H9 (cell line): ENCODE data around the gene GRID1. TPM values are rescaled to one million over a fixed set of nuclear protein-coding genes. Genes with fewer than 3 reads are reported as not detected.

Experiments used
- DNase-seq: peaks from one replicate; pipeline ENCODE4 v3.0.0-alpha.2; 2017
- H2AFZ ChIP-seq: one replicate; pipeline ENCODE4 v1.6.1; 2013; ENCODE audit warnings: mild to moderate bottlenecking, low read length, control low read depth, moderate library complexity
- H2AK5ac ChIP-seq: 2 replicates; pipeline ENCODE4 v1.6.1; 2013; ENCODE audit warnings: low read length, control low read depth, mixed read lengths; ENCODE audit not compliant: insufficient read length
- H2BK120ac ChIP-seq: one replicate; pipeline ENCODE4 v1.6.1; 2013; ENCODE audit warnings: low read depth, mild to moderate bottlenecking, low read length, control low read depth, inconsistent platforms; ENCODE audit not compliant: poor library complexity, severe bottlenecking
- H2BK12ac ChIP-seq: 2 replicates; pipeline ENCODE4 v1.6.1; 2013; ENCODE audit warnings: low read length, control low read depth, mixed read lengths, low read depth; ENCODE audit not compliant: insufficient read length
- H2BK15ac ChIP-seq: 2 replicates; pipeline ENCODE4 v1.6.1; 2013; ENCODE audit warnings: low read depth, low read length, control low read depth
- H2BK20ac ChIP-seq: one replicate; pipeline ENCODE4 v1.6.1; 2013; ENCODE audit warnings: low read depth, mild to moderate bottlenecking, low read length, control low read depth, inconsistent platforms; ENCODE audit not compliant: poor library complexity, severe bottlenecking
- H2BK5ac ChIP-seq: 2 replicates; pipeline ENCODE4 v1.6.1; 2013; ENCODE audit warnings: low read length, control low read depth, mixed read lengths; ENCODE audit not compliant: insufficient read length
- H3K14ac ChIP-seq: 2 replicates; pipeline ENCODE4 v1.6.1; 2013; ENCODE audit warnings: low read length, control low read depth; ENCODE audit not compliant: insufficient read depth
- H3K18ac ChIP-seq: 2 replicates; pipeline ENCODE4 v1.6.1; 2013; ENCODE audit warnings: low read depth, mild to moderate bottlenecking, mixed read lengths, low read length, control low read depth; ENCODE audit not compliant: insufficient read length
- H3K23ac ChIP-seq: 2 replicates; pipeline ENCODE4 v1.6.1; 2013; ENCODE audit warnings: low read length, control low read depth, mixed read lengths, low read depth; ENCODE audit not compliant: insufficient read length
- H3K23me2 ChIP-seq: 2 replicates; pipeline ENCODE4 v1.6.1; 2013; ENCODE audit warnings: low read depth, mild to moderate bottlenecking, mixed read lengths, low read length, control low read depth; ENCODE audit not compliant: insufficient read length, poor library complexity, severe bottlenecking
- H3K27ac ChIP-seq: 2 replicates; pipeline ENCODE4 v1.5.1; 2013; ENCODE audit warnings: low read length, control low read depth, mixed read lengths, low read depth; ENCODE audit not compliant: insufficient read length
- H3K27me3 ChIP-seq: 2 replicates; pipeline ENCODE4 v1.6.1; 2013; ENCODE audit warnings: low read length, control low read depth, inconsistent platforms; ENCODE audit not compliant: insufficient read depth
- H3K4ac ChIP-seq: 2 replicates; pipeline ENCODE4 v1.6.1; 2013; ENCODE audit warnings: low read depth, mild to moderate bottlenecking, control low read depth, inconsistent platforms, low read length, moderate library complexity
- H3K4me1 ChIP-seq: 2 replicates; pipeline ENCODE4 v1.6.1; 2013; ENCODE audit warnings: low read length, control low read depth, inconsistent platforms; ENCODE audit not compliant: insufficient read depth
- H3K4me2 ChIP-seq: 2 replicates; pipeline ENCODE4 v1.6.1; 2013; ENCODE audit warnings: low read length, control low read depth, mixed read lengths; ENCODE audit not compliant: insufficient read length, insufficient read depth
- H3K56ac ChIP-seq: 2 replicates; pipeline ENCODE4 v1.6.1; 2013; ENCODE audit warnings: low read depth, mild to moderate bottlenecking, mixed read lengths, low read length, control low read depth; ENCODE audit not compliant: insufficient read length
- H3K79me1 ChIP-seq: 2 replicates; pipeline ENCODE4 v1.6.1; 2013; ENCODE audit warnings: low read depth, mild to moderate bottlenecking, moderate library complexity, low read length, control low read depth, inconsistent platforms; ENCODE audit not compliant: insufficient read depth, poor library complexity, severe bottlenecking
- H3K79me2 ChIP-seq: 2 replicates; pipeline ENCODE4 v1.6.1; 2013; ENCODE audit warnings: low read length, control low read depth, inconsistent platforms; ENCODE audit not compliant: insufficient read depth
- H3K9ac ChIP-seq: 2 replicates; pipeline ENCODE4 v1.6.1; 2013; ENCODE audit warnings: low read length, control low read depth, mixed read lengths; ENCODE audit not compliant: insufficient read length; ENCODE audit errors: extremely low read depth
- H3K9me3 ChIP-seq: one replicate; pipeline ENCODE4 v1.6.1; 2013; ENCODE audit warnings: low read depth, low read length, inconsistent platforms; ENCODE audit not compliant: control insufficient read depth
- H3T11ph ChIP-seq: one replicate; pipeline ENCODE4 v1.6.1; 2013; ENCODE audit warnings: mild to moderate bottlenecking, low read length, control low read depth, inconsistent platforms
- H4K20me1 ChIP-seq: one replicate; pipeline ENCODE4 v1.6.1; 2013; ENCODE audit not compliant: control insufficient read depth, insufficient read length, insufficient read depth
- H4K5ac ChIP-seq: 2 replicates; pipeline ENCODE4 v1.6.1; 2013; ENCODE audit warnings: low read depth, mild to moderate bottlenecking, mixed read lengths, low read length, control low read depth; ENCODE audit not compliant: insufficient read length
- H4K8ac ChIP-seq: replicated peaks from 2 replicates; pipeline ENCODE4 v1.6.1; 2013; ENCODE audit warnings: low read length, control low read depth, mixed read lengths, low read depth; ENCODE audit not compliant: insufficient read length
- H4K91ac ChIP-seq: 2 replicates; pipeline ENCODE4 v1.6.1; 2013; ENCODE audit warnings: low read depth, mild to moderate bottlenecking, moderate library complexity, mixed read lengths, low read length, control low read depth; ENCODE audit not compliant: insufficient read length
- H3K27ac Mint-ChIP-seq, 3 experiments: 2 replicates in 2 of 3; 3 replicates in 1 of 3; pipeline ENCODE4 v1.8.0; 2020 to 2021; ENCODE audit warnings: mixed read lengths in 3 of 3, mild to moderate bottlenecking in 1 of 3, moderate library complexity in 1 of 3
- H3K27me3 Mint-ChIP-seq: 2 replicates; pipeline ENCODE4 v1.8.0; 2021; ENCODE audit warnings: low read depth, mild to moderate bottlenecking, moderate library complexity, mixed read lengths
- H3K36me3 Mint-ChIP-seq, 3 experiments: 2 replicates in 2 of 3; 3 replicates in 1 of 3; pipeline ENCODE4 v1.8.0; 2020 to 2021; ENCODE audit warnings: low read depth in 3 of 3, mixed read lengths in 3 of 3; ENCODE audit not compliant: insufficient read depth in 1 of 3
- H3K4me1 Mint-ChIP-seq, 2 experiments: 2 replicates each; pipeline ENCODE4 v1.8.0; 2020; ENCODE audit warnings: mixed read lengths in 2 of 2
- H3K4me3 Mint-ChIP-seq, 2 experiments: 2 replicates in 1 of 2; 3 replicates in 1 of 2; pipeline ENCODE4 v1.8.0; 2020 to 2021; ENCODE audit warnings: mild to moderate bottlenecking in 2 of 2, mixed read lengths in 2 of 2, moderate library complexity in 1 of 2
- H3K9me3 Mint-ChIP-seq, 2 experiments: 2 replicates in 1 of 2; 3 replicates in 1 of 2; pipeline ENCODE4 v1.8.0; 2020; ENCODE audit warnings: mild to moderate bottlenecking in 2 of 2, mixed read lengths in 2 of 2, moderate library complexity in 1 of 2
- CTCF ChIP-seq: fragments of 200-600 bp; sonication (generic); conservative IDR thresholded peaks from 3 replicates; pipeline ENCODE4 v1.8.0; 2021; ENCODE audit warnings: antibody characterized with exemption, mild to moderate bottlenecking
- WGBS: extraction: QIAGEN DNeasy Blood & Tissue Kit; methylation state at CpG from one replicate; pipeline ENCODE4 v1.1.7; 2013; ENCODE audit warnings: missing lambda C conversion rate, low lambda C conversion rate, mixed read lengths; ENCODE audit not compliant: insufficient read length; ENCODE audit errors: extremely low coverage; 5-methylcytosine and 5-hydroxymethylcytosine counted together
- total RNA-seq: library from RNA; stranded (reverse); gene quantifications from 2 replicates; pipeline ENCODE4 v1.2.1, GENCODE V29; 2021

GRID1 gene
- total RNA-seq, 1 experiment from 2014 or later, result 0.35 TPM

DNA sequence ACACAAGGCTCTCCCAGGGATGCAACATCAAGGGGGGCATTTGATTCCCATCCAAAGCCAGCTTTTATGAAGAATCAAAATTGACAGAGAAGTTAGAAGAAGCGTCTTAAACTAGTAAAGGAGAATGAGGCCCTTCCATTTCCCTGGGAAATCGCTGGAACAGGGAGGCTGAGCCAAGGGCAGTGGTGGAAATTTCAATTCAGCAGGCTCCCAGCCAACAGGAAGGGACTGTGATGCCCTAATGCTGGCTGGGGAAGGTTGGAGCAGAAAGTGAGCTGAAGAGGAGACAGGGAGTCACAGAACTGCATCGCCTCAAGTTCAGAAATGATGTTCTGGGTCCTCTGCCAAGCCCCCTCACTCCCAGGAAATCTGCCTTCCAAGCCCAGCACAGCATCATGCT is 517.3 kb downstream of the GRID1 start:
- no peak for DNase-seq
- no peak overlapping the region for H3K23ac ChIP-seq
- H3K4ac ChIP-seq, result no peak overlapping the region
- no peaks in the 10 kb centered on the region for H4K20me1 ChIP-seq
- no peak overlapping the region for H2AFZ ChIP-seq
- WGBS, result no CpG with 5 or more reads among the region's 3 CpGs
- H3K79me2 ChIP-seq, result no peaks in the 10 kb centered on the region
- no peak overlapping the region for H4K5ac ChIP-seq
- no peaks in the 10 kb centered on the region for H3K23me2 ChIP-seq
- no peak overlapping the region for H3T11ph ChIP-seq
- Mint-ChIP-seq H3K36me3 (peaks cover 0 to 8% (median 0%) of the 10 kb centered on the region in 3 experiments; a peak in 3 of 7 replicates), H3K4me3 (no peak overlapping the region), H3K27me3 (no peaks in the 10 kb centered on the region), H3K9me3 (peaks cover 3 to 17% of the 10 kb centered on the region in 2 experiments; a peak in 4 of 5 replicates), H3K27ac (no peak overlapping the region), H3K4me1 (no peaks in the 10 kb centered on the region)
- H3K4me2 ChIP-seq, result no peak overlapping the region
- H3K9me3 ChIP-seq, result no peaks in the 10 kb centered on the region
- H3K9ac ChIP-seq, result no peak overlapping the region
- H3K18ac ChIP-seq, result no peak overlapping the region
- H4K8ac ChIP-seq, result no peak overlapping the region
- H3K4me1 ChIP-seq, result no peaks in the 10 kb centered on the region
- H3K79me1 ChIP-seq, result no peaks in the 10 kb centered on the region
- H4K91ac ChIP-seq, result no peak overlapping the region
- H2BK12ac ChIP-seq, result no peak overlapping the region
- no peak for TF ChIP-seq CTCF
- no peak overlapping the region for H3K14ac ChIP-seq
- H3K27ac ChIP-seq, result no peak overlapping the region
- H2BK120ac ChIP-seq, result no peak overlapping the region
- no peak overlapping the region for H2AK5ac ChIP-seq
- no peak overlapping the region for H3K56ac ChIP-seq
- H2BK20ac ChIP-seq, result no peak overlapping the region
- no peak overlapping the region for H2BK15ac ChIP-seq
- no peak overlapping the region for H2BK5ac ChIP-seq
- no peaks in the 10 kb centered on the region for H3K27me3 ChIP-seq
